ENCODE data around the gene CREB3.
A peak's percentile ranks its signal among the peaks of the same experiment; 100 is the strongest.

Gene CREB3

GRCh38 chr9:35755071-35755470, 22.6 kb downstream of the CREB3 start:
- H3K4me1 ChIP-seq (ENCODE audit: insufficient read depth, low read length): peaks cover 12% of the 10 kb centered on the region; the same call in 1 of the 2 replicates
- no peak overlapping the region for H3K27ac ChIP-seq (ENCODE audit: low read depth, low read length)
- no peaks in the 10 kb centered on the region for H3K9me3 ChIP-seq (ENCODE audit: insufficient read depth, low read depth, low read length)
- 97% methylated on average over 4 of the region's 4 CpGs for WGBS
- H3K36me3 ChIP-seq (ENCODE audit: insufficient read depth, low read length): peaks cover 34% of the 10 kb centered on the region
- no peak overlapping the region for H3K4me3 ChIP-seq (ENCODE audit: low read length)
- no peak overlapping the region for H3K9ac ChIP-seq (ENCODE audit: low read depth, low read length)
- H3K27me3 ChIP-seq (ENCODE audit: insufficient read depth, low read length): no peaks in the 10 kb centered on the region

GRCh38 chr9:35756275-35757225, 24.1 kb downstream of the CREB3 start:
- Histone ChIP-seq H3K9ac (ENCODE audit: low read depth, low read length) (peak overlapping the region; percentile 91), H3K27me3 (ENCODE audit: insufficient read depth, low read length) (no peaks in the 10 kb centered on the region), H3K4me3 (ENCODE audit: low read length) (peak overlapping the region; percentile 81), H3K36me3 (ENCODE audit: insufficient read depth, low read length) (peaks cover 26% of the 10 kb centered on the region), H3K27ac (ENCODE audit: low read depth, low read length) (peak overlapping the region; percentile 88), H3K4me1 (ENCODE audit: insufficient read depth, low read length) (peaks cover 11% of the 10 kb centered on the region; the same call in 1 of the 2 replicates), H3K9me3 (ENCODE audit: insufficient read depth, low read depth, low read length) (no peaks in the 10 kb centered on the region)
- WGBS: 14% methylated on average over 48 of the region's 48 CpGs

GRCh38 chr9:35757226-35757891, 24.9 kb downstream of the CREB3 start:
- 4% methylated on average over 20 of the region's 20 CpGs for WGBS
- peaks cover 18% of the 10 kb centered on the region for H3K36me3 ChIP-seq (ENCODE audit: insufficient read depth, low read length)
- H3K4me3 ChIP-seq (ENCODE audit: low read length): peak overlapping the region; percentile 81
- no peaks in the 10 kb centered on the region for H3K27me3 ChIP-seq (ENCODE audit: insufficient read depth, low read length)
- peaks cover 12% of the 10 kb centered on the region; the same call in 1 of the 2 replicates for H3K4me1 ChIP-seq (ENCODE audit: insufficient read depth, low read length)
- H3K9ac ChIP-seq (ENCODE audit: low read depth, low read length): peak overlapping the region; percentile 91
- peak overlapping the region; percentile 88 for H3K27ac ChIP-seq (ENCODE audit: low read depth, low read length)
- no peaks in the 10 kb centered on the region for H3K9me3 ChIP-seq (ENCODE audit: insufficient read depth, low read depth, low read length)

GRCh38 chr9:35757892-35758275, 25.4 kb downstream of the CREB3 start:
- Histone ChIP-seq H3K27ac (ENCODE audit: low read depth, low read length) (peak overlapping the region; percentile 88; the same call in 1 of the 2 replicates), H3K4me1 (ENCODE audit: insufficient read depth, low read length) (peaks cover 16% of the 10 kb centered on the region; the same call in 1 of the 2 replicates), H3K9ac (ENCODE audit: low read depth, low read length) (peak overlapping the region; percentile 91; the same call in 1 of the 2 replicates), H3K9me3 (ENCODE audit: insufficient read depth, low read depth, low read length) (no peaks in the 10 kb centered on the region), H3K4me3 (ENCODE audit: low read length) (peak overlapping the region; percentile 81), H3K27me3 (ENCODE audit: insufficient read depth, low read length) (no peaks in the 10 kb centered on the region), H3K36me3 (ENCODE audit: insufficient read depth, low read length) (peaks cover 13% of the 10 kb centered on the region)

GRCh38 chr9:35758475-35759050, 26.1 kb downstream of the CREB3 start:
- Histone ChIP-seq H3K9ac (ENCODE audit: low read depth, low read length) (no peak overlapping the region), H3K4me1 (ENCODE audit: insufficient read depth, low read length) (peaks cover 16% of the 10 kb centered on the region; the same call in 1 of the 2 replicates), H3K27me3 (ENCODE audit: insufficient read depth, low read length) (no peaks in the 10 kb centered on the region), H3K36me3 (ENCODE audit: insufficient read depth, low read length) (peaks cover 6% of the 10 kb centered on the region), H3K9me3 (ENCODE audit: insufficient read depth, low read depth, low read length) (no peaks in the 10 kb centered on the region), H3K27ac (ENCODE audit: low read depth, low read length) (no peak overlapping the region), H3K4me3 (ENCODE audit: low read length) (no peak overlapping the region)
- WGBS: 81% methylated on average over 3 of the region's 3 CpGs

GRCh38 chr9:35759795-35760194, 27.3 kb downstream of the CREB3 start:
- no peak overlapping the region for H3K9ac ChIP-seq (ENCODE audit: low read depth, low read length)
- H3K27ac ChIP-seq (ENCODE audit: low read depth, low read length): no peak overlapping the region
- no peaks in the 10 kb centered on the region for H3K36me3 ChIP-seq (ENCODE audit: insufficient read depth, low read length)
- 85% methylated on average over 4 of the region's 4 CpGs for WGBS
- H3K27me3 ChIP-seq (ENCODE audit: insufficient read depth, low read length): no peaks in the 10 kb centered on the region
- H3K4me1 ChIP-seq (ENCODE audit: insufficient read depth, low read length): peaks cover 16% of the 10 kb centered on the region; the same call in 1 of the 2 replicates
- no peaks in the 10 kb centered on the region for H3K9me3 ChIP-seq (ENCODE audit: insufficient read depth, low read depth, low read length)
- no peak overlapping the region for H3K4me3 ChIP-seq (ENCODE audit: low read length)

- Histone ChIP-seq H3K27ac (ENCODE audit: low read depth, low read length) (no peak overlapping the region), H3K4me3 (ENCODE audit: low read length) (no peak overlapping the region), H3K9me3 (ENCODE audit: insufficient read depth, low read depth, low read length) (no peaks in the 10 kb centered on the region), H3K9ac (ENCODE audit: low read depth, low read length) (no peak overlapping the region), H3K36me3 (ENCODE audit: insufficient read depth, low read length) (no peaks in the 10 kb centered on the region), H3K4me1 (ENCODE audit: insufficient read depth, low read length) (peaks cover 16% of the 10 kb centered on the region; the same call in 1 of the 2 replicates), H3K27me3 (ENCODE audit: insufficient read depth, low read length) (no peaks in the 10 kb centered on the region)
- WGBS: 93% methylated on average over 2 of the region's 2 CpGs
These were observed 28.2 kb downstream of the CREB3 start for GRCh38 chr9:35760651-35761050.

GRCh38 chr9:35763181-35763580, 30.7 kb downstream of the CREB3 start:
- H3K27ac ChIP-seq (ENCODE audit: low read depth, low read length): no peak overlapping the region
- H3K9me3 ChIP-seq (ENCODE audit: insufficient read depth, low read depth, low read length): no peaks in the 10 kb centered on the region
- peaks cover 9% of the 10 kb centered on the region; the same call in 1 of the 2 replicates for H3K4me1 ChIP-seq (ENCODE audit: insufficient read depth, low read length)
- 86% methylated on average over 1 of the region's 2 CpGs for WGBS
- no peaks in the 10 kb centered on the region for H3K27me3 ChIP-seq (ENCODE audit: insufficient read depth, low read length)
- no peak overlapping the region for H3K4me3 ChIP-seq (ENCODE audit: low read length)
- no peaks in the 10 kb centered on the region for H3K36me3 ChIP-seq (ENCODE audit: insufficient read depth, low read length)
- no peak overlapping the region for H3K9ac ChIP-seq (ENCODE audit: low read depth, low read length)

DNA sequence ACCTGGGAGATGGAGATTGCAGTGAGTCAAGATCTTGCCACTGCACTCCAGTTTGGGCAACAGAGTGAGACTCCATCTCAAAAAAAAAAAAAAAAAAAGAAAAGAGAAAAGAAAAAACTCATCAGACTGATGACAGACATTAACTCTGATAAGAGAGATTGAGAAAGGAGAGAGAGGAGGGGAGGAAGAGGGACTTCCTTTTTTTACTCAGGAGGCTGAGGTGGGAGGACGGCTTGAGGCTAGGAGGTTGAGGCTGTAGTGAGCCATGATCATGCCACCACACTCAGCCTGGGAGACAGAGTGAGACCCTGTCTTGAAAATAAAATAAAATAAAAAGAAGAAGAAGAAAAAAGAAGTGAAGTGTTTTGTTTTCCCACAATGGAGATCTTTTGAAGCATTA, 31.3 kb downstream of the CREB3 start:
- 92% methylated on average over 1 of the region's 1 CpG for WGBS
- Histone ChIP-seq H3K9me3 (ENCODE audit: insufficient read depth, low read depth, low read length) (no peaks in the 10 kb centered on the region), H3K9ac (ENCODE audit: low read depth, low read length) (no peak overlapping the region), H3K4me1 (ENCODE audit: insufficient read depth, low read length) (peaks cover 5% of the 10 kb centered on the region; the same call in 1 of the 2 replicates), H3K4me3 (ENCODE audit: low read length) (no peak overlapping the region), H3K27ac (ENCODE audit: low read depth, low read length) (no peak overlapping the region), H3K36me3 (ENCODE audit: insufficient read depth, low read length) (no peaks in the 10 kb centered on the region), H3K27me3 (ENCODE audit: insufficient read depth, low read length) (no peaks in the 10 kb centered on the region)

GRCh38 chr9:35766997-35767396, 34.5 kb downstream of the CREB3 start:
- Histone ChIP-seq H3K4me1 (ENCODE audit: insufficient read depth, low read length) (peaks cover 5% of the 10 kb centered on the region; the same call in 1 of the 2 replicates), H3K36me3 (ENCODE audit: insufficient read depth, low read length) (no peaks in the 10 kb centered on the region), H3K27ac (ENCODE audit: low read depth, low read length) (no peak overlapping the region), H3K9ac (ENCODE audit: low read depth, low read length) (no peak overlapping the region), H3K4me3 (ENCODE audit: low read length) (no peak overlapping the region), H3K27me3 (ENCODE audit: insufficient read depth, low read length) (no peaks in the 10 kb centered on the region), H3K9me3 (ENCODE audit: insufficient read depth, low read depth, low read length) (no peaks in the 10 kb centered on the region)
- WGBS: 92% methylated on average over 1 of the region's 2 CpGs

DNA sequence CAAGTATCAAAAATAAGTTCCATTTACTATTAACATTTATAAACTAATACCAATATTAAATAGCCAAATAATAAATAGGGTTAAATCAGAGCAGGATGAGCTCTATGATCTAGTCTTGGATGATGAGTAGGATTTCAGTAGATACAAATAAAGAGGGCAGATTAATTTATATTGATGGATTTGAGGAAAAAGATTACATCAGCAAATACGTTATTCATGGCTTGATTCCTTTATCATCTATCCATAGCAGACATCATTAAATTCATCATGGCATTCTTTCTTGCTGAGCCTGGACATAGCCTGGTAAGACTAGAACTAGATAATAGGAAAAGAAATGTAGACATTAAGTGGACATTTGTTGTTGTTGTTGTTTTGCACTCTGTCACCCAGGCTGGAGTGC, 35.0 kb downstream of the CREB3 start:
- Histone ChIP-seq H3K4me3 (ENCODE audit: low read length) (no peak overlapping the region), H3K4me1 (ENCODE audit: insufficient read depth, low read length) (peaks cover 3% of the 10 kb centered on the region; the same call in 1 of the 2 replicates), H3K27ac (ENCODE audit: low read depth, low read length) (no peak overlapping the region), H3K9me3 (ENCODE audit: insufficient read depth, low read depth, low read length) (no peaks in the 10 kb centered on the region), H3K36me3 (ENCODE audit: insufficient read depth, low read length) (no peaks in the 10 kb centered on the region), H3K9ac (ENCODE audit: low read depth, low read length) (no peak overlapping the region), H3K27me3 (ENCODE audit: insufficient read depth, low read length) (no peaks in the 10 kb centered on the region)
- no CpG with 5 or more reads among the region's 1 CpG for WGBS

Measured in HUES64 (cell line).